GM18502 (cell line): ENCODE data around the gene MME.

Experiments used
- ATAC-seq: cut with Tn5 transposase; IDR thresholded peaks from one replicate; pipeline ENCODE4 v1.9.1; 2021; ENCODE audit warnings: mild to moderate bottlenecking; ENCODE audit not compliant: unreplicated experiment, poor library complexity

MME gene

DNA sequence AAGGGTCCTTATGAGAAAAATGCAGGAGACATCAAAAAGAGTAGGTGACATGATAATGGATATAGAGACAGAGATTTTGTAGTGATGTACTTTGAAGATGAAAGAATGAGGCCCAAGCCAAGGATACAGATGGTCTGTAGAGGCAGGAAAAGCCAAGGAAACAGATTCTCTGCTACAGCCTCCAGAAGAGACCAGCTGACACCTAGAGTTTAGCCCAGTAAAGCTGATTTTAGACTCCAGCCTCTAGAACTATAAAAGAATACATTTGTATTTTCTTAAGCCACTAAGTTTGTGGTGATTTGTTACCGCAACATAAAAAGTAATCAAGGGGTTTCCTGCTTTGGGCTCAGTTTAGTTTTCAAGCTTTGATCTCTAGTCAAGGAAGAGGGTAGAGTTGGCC lies 148.6 kb downstream of the MME start:
- no peak for ATAC-seq

DNA sequence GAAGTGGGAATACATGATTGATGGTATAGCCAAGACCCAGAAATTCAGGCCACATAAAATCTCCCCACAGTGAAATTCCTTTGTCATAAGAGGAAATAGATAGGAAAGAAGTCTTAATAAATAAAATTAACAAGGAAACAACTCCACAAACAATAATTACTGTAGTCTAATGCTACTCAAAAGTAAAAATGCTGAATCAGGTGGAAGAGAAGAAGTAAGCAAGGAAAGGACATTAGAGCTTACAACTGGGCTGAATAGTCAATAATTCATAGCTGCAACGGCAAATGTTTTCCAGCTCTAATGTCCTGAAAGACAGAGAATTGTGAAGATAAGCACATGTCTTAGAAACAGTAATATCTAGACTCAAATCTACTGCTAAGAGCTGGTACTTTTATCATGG lies 149.0 kb downstream of the MME start:
- no peak for ATAC-seq

DNA sequence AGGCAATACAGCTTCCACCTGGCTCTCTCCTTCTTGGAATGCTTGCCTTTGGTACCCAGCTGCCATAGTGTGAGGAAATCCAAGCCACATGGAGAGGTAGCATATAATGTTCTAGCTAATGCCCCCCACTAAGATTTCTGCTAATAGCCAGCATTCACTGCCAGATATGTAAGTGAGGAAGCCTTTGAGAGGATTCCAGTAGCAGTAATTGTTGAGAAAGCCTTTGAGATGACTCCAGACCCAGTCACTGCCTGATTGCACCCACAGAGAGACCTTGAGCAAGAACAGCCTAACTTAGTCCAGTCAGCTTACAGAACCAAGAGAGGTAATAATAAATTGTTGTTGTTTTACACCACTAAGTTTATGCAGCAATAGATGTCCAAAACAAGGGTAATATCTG lies 150.3 kb downstream of the MME start:
- ATAC-seq: no peak

DNA sequence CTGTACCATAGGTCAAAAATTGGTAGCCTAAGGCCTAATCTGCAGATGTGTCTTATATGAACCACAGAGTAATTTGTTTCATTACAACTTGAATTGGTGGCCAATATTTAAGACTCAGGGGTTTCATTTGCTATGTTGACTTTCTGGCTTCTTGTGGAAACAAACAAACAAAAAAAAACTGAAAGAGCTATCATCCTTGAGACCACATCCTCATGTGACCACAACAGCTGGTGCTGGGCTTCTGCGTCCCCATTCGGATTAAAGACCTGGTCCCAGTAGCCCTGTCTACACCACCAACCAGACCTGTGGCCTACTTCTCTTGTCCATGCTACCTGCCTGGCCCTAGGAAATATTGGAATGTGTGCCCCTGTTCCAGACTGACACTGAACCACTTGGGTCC lies 151.7 kb downstream of the MME start:
- ATAC-seq: no peak

DNA sequence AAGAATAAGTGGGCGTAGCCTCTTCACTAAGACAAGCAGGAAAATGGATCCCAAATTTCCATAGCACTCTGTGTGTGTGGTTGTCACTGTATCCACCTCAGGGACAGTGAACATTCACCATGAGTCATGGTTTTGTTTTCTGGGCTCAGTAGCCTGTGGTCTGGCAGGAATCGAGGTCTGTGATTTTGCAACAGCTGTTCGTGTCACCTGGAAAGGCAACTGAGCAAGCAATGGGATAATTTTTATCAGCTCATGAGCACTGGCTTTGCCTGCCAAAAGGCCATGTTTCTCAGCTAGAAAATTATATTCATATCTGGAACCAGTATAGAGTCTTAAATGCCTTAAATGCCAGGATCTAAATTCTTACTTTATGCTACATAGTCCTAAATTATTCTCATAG lies 152.5 kb downstream of the MME start:
- ATAC-seq: no peak

DNA sequence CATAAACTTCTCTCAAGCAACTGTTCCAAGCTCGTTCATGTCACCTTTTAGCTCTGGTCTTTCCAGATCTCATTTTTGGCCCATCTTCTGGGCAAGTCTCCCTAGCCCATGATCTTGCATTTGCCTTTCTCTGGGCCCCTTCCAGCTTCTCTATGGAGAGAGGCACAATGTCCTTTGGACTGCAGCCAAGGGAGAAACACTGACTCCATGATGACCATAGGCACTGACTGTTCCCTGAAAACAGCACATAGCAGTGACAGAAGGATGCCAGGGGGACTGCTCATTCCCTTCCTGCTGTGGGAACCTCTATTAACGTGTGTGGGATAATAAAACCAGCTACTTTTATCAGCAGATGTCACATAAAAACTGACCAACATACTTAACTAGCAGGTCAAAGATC lies 153.1 kb downstream of the MME start:
- no peak for ATAC-seq
